ENCODE results near the gene MAP3K21.

DNA sequence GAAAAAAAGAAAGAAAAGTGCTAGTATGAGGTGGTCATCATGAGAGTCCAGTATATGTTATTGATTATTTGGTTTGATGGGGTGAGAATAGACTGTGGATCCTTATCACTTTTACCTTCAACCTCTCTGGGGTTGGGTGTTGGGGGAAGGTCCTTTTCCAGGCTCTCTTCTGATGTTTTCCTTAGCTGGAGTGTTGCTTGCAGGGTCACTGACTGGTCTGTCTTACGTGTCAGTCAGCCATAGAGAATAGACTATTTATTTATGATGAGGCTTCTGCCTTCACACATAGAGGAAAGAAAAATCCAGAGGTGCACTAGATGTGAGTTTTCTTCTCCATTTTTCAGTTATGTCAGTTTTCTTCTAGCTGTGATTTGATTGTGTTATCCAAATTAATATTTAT, 36.5 kb downstream of the MAP3K21 start:
- TF ChIP-seq, protein P1, sequence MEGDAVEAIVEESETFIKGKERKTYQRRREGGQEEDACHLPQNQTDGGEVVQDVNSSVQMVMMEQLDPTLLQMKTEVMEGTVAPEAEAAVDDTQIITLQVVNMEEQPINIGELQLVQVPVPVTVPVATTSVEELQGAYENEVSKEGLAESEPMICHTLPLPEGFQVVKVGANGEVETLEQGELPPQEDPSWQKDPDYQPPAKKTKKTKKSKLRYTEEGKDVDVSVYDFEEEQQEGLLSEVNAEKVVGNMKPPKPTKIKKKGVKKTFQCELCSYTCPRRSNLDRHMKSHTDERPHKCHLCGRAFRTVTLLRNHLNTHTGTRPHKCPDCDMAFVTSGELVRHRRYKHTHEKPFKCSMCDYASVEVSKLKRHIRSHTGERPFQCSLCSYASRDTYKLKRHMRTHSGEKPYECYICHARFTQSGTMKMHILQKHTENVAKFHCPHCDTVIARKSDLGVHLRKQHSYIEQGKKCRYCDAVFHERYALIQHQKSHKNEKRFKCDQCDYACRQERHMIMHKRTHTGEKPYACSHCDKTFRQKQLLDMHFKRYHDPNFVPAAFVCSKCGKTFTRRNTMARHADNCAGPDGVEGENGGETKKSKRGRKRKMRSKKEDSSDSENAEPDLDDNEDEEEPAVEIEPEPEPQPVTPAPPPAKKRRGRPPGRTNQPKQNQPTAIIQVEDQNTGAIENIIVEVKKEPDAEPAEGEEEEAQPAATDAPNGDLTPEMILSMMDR (IDR thresholded peaks at IDR 0.05): no peak
- no peak for TF ChIP-seq POLR2A (IDR thresholded peaks at IDR 0.05)

Measured in thyroid gland (tissue), 4 donors.